GM04504 (cell line): ENCODE measurements around the gene LAMA2.

Experiments used
- DNase-seq: peaks from one replicate; pipeline ENCODE4 v3.0.0-alpha.2; 2012; ENCODE audit warnings: low read depth

LAMA2 gene

DNA sequence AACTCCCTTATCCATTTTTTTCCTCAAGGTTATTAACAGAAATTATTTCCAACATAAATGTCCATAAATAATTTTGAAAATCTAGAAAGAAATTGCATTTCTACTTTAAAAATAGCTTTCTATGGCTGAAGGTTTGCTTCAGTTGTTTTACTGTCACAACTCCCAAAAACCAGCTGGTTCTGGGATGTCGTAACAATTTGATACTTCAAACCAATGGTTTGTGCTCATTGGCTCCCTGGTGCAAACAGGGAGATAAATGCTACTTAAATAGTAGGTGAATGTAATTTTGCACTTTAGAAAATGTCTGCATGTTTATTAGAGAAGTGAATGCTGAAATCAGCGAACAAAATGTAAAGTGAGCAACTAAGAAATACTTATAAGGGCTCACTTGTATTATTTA, 31.1 kb downstream of the LAMA2 start:
- no peak for DNase-seq

DNA sequence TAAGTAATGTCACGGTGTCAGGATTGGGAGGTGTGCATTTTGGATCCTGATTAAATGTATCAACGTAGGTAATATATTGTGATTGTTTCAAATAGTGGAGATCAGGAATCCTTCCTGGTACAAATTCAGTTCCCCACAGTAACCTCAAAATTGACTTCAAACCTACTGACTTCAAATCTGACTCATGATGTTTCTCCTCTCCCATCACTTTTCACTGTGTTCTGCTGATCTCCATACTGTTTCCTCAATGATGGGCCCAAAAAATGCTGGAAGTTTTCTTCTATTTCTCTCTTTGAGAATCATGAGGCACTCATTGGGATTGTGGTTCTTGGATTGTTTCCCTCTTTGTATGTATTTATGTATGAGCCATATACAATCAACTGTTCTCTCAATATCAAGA, 35.9 kb downstream of the LAMA2 start:
- DNase-seq: no peak

- DNase-seq: peak; percentile 68
Measured at GRCh38 chr6:128919412-128920180, 36.7 kb downstream of the LAMA2 start.

- DNase-seq: no peak
Measured at GRCh38 chr6:128925765-128926164, 42.8 kb downstream of the LAMA2 start.

DNA sequence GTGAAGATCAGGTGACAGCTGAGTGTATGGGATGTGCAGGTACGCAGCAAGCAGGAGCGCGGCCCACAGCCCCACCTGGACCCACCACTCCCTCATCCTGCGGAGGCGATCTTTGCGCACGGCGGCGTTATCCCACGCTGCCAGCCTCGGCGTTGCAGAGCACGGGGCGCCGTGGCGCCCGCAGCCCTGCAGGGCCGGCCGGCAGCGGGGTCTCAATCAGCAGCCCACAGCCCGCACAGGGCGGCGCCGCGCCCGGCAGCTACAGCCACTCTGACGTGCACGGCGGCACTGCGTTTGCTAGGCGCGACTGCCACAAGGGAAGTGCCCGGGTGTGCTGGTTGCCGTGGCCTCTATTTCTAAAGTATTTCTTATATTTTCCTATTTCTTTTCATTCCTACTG, 46.9 kb downstream of the LAMA2 start:
- no peak for DNase-seq

DNA sequence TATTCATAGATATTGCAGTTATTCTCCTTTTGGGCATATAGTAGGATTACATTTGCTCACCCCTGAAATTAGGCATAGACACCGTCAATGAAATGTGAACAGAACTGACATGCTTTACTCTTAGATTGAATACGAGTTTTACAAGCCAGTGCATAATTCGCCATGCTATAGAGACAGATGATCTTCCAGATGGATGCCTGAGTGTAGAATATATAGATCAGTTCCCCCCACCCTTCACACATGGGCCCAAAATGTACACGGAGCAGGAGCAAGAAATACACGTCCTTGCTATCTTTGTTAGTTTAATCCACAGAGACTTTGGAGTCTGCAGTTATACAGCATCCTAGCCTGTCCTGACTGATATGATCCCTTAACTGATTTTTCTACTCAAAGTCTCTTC, 47.4 kb downstream of the LAMA2 start:
- no peak for DNase-seq

- DNase-seq: peak; percentile 48
Measured at GRCh38 chr6:128932061-128932460, 49.1 kb downstream of the LAMA2 start.

- no peak for DNase-seq
Measured at GRCh38 chr6:128950864-128951263, 67.9 kb downstream of the LAMA2 start.

GRCh38 chr6:128952902-128953301, 70.0 kb downstream of the LAMA2 start:
- DNase-seq: no peak

DNA sequence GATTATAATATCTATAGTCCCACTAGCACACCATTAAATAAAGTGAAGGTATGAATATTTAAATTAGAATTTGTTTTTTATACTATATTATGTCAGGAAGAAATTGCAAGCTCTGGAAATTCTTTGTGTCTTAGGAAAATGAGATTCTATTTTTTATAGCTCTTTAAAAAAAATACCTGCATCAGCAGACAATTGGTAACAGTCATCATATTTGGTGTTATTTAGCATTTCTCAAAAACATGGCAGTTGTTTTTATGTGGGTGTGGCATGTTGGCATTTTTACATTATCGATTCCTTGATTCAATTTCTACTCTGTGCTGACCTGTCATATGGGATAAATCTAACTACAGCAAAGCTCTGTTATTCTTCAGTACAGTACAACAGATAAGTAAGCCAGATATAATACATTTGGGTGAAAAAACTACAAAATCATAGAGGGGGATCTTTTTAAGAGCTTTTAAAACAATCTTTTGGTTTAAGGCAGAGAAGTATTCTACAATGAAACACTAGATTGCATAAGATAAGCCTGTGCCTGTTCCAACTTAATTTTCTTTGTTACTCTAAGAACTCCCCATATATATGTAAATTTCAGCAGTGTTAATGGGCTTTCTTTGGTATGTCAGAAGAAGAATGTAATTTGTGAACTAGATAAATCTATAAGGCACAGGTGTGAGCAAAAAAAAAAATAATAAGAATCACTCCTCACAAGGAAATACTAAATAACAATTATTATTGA, 71.5 kb downstream of the LAMA2 start:
- DNase-seq: no peak

- peak; percentile 50 for DNase-seq
Measured at GRCh38 chr6:128963561-128963960, 80.6 kb downstream of the LAMA2 start.

DNA sequence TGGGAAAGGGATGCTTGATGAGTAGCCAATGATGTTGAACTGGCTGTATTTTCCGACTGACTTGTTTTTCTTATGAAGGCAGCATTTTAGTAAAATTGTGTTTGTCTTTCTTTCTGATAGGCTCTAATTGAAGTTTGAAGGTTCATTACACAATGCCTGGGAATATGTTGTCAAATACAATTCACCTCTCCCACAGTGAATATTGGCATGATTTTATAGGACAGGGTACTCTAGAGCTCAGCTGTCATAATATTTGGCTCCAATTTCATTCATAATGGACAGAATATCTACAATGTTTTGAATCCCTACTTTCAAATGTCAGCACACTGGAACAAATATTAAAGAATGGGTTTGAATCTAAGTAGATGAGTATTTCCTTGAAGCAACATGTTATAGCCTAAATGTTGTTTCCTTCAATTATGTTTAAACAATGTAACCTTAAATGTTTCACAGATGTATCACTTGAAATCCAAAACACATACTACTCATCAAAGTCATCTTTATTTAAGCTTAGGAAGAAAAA, 81.4 kb downstream of the LAMA2 start:
- no peak for DNase-seq

- DNase-seq: no peak
Measured at GRCh38 chr6:128964771-128965170, 81.8 kb downstream of the LAMA2 start.

- no peak for DNase-seq
Measured at GRCh38 chr6:128966934-128967333, 84.0 kb downstream of the LAMA2 start.

DNA sequence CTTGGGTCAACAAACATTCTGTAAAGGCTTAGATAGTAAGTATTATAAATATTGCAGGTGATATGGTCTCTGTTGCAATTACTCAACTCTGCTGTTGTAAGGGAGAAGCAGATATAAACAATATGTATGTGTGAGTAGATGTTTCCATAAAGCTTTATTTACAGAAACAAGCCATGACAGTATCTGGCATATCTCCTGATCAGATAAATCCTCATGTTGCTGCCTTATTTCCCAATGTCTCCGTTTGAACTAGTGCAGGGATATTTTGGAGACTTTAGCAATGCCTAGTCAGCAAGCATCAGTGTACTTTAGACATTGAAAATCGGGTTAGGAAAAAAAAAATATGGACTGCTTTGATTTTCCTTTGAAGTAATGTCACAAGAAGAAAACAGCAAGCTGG, 96.1 kb downstream of the LAMA2 start:
- no peak for DNase-seq

DNA sequence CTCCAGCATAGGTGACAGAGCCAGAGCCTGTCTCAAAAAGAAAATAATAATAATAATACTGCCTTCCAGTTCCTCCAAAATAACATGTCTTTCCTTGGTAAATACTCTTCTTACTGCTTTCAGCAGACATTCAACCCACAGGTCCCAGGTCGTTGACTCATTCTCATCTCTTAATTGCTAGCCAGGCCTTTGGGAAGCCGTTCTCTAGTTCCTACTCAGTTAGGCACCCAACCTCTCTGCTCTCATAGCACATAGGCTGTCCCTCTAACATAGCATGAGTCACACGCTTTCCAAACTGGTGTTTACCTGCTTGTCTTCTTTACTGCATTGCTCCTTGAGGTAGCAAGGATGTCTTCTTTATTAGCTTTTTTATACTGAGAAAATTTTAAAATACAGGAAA, 98.8 kb downstream of the LAMA2 start:
- DNase-seq: no peak

DNA sequence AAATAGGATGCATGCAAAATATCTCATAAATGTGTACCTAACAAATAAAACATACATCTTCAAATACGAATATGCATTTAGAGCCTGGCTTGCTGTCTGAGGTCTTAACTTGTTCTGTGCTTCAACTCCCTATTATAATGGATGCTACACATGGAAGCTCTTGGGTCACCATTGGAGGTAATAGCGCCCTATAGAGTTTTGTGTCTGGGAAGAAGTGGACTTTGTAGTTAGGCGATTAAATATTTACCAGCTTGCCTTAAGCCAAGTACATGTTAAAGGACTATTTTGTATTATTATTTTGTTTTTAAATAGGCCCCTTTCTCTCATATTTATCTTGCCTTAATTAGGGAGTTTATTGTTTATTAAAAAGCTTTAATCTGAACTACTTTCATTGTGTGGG, 107.4 kb downstream of the LAMA2 start:
- no peak for DNase-seq

GRCh38 chr6:128990915-128991314, 108.0 kb downstream of the LAMA2 start:
- DNase-seq: no peak

DNA sequence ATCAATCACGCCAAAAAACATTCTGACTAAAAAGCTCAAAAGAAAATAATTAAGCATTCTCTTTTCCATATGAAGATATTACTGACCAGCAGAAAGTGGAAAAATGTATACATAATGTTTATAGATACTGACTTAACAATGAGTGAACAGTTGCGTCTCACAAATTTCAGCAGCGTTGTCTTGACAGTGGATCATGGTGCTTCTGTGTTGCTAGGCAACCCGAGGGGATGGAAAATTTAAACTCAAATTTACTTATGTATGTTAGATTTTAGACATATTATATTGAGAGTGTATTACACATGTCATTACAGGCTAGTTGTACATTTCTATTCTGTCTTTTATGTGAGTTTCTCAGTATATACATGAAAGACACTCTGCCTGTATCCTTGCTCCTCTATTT, 110.2 kb downstream of the LAMA2 start:
- DNase-seq: no peak

DNA sequence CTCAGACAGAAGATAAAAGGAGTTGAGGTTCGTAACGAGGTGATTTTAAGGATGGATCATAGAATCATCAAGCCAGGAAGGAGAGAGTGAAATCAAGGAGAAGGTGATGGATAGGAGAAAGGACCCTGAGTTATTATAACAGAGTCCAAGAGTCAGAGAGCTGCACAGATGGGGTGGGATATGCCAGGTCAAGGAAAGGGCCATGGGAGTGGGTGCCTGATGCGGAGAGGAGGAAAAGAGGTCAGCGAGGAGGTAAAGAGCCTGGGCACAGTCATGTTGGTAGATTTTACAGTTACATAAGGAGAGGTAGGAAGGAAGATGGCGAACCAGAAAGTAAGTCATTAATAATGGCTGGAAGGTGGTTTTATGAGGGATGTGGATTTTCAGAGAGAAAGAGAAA, 114.9 kb downstream of the LAMA2 start:
- no peak for DNase-seq

DNA sequence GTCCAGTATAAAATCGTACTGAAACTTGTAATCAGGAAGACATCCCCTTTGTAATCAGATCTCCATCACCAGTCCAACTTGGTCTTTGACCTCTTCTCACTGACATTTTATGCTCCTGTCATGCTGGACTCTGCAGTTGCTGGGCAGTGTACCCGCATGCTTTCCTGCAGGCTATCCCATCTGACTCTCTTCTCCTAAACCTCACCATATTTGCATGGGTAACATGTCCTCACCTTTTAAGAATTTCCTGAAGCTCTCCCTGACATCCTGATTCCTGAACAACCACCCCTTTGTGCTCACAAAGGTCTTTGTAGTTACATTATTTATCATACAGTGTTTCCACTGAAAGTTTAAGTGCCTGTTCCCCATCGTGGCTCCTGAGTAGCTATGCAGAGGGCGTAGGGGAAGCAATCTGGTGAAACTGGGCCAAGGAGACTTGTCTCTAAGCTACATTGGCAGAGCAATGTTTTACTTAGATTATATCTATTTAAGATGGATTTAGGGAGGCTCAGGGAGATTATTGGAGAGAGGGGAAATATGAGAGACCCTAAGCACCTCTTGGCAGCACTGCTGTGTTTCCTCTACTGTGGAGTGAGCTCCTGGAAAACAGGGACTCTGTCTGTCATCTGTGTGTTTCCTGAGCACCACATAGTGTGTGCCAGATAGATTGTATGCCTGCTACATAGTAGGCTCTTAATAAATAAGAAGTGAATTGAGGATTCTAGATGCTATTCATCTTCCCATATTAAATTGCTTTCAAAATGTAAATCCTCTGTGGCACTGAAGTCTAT, 124.0 kb downstream of the LAMA2 start:
- DNase-seq: no peak

GRCh38 chr6:129007701-129008373, 124.9 kb downstream of the LAMA2 start:
- DNase-seq: no peak
